HG03196 (cell line): ENCODE measurements around the gene TRMO.

Experiments
- ATAC-seq: cut with Tn5 transposase; IDR thresholded peaks from one replicate; pipeline ENCODE4 v1.9.1; 2021; ENCODE audit not compliant: unreplicated experiment

Gene TRMO

GRCh38 chr9:97938081-97938644 lies 15.9 kb upstream of the TRMO start, which contains the start of gene HEMGN:
Gene HEMGN, minus strand, starts transcription at chr9:97938172. Its CDS starts 36 bp downstream, at chr9:97938136.
- peak; percentile 53 for ATAC-seq

- no peak for ATAC-seq
Measured at GRCh38 chr9:97936998-97937397, 14.7 kb upstream of the TRMO start.

- no peak for ATAC-seq
Measured at GRCh38 chr9:97935276-97935675, 13.0 kb upstream of the TRMO start.

GRCh38 chr9:97934321-97935115 lies 12.2 kb upstream of the TRMO start:
- no peak for ATAC-seq

- no peak for ATAC-seq
Measured at GRCh38 chr9:97933297-97933998, 11.1 kb upstream of the TRMO start.

- ATAC-seq, result no peak
Measured at GRCh38 chr9:97930972-97931371, 8.7 kb upstream of the TRMO start.

- no peak for ATAC-seq
Measured at GRCh38 chr9:97928986-97929604, 6.8 kb upstream of the TRMO start.

GRCh38 chr9:97925497-97926334 lies 3.4 kb upstream of the TRMO start:
- no peak for ATAC-seq

GRCh38 chr9:97924386-97924785 lies 2.1 kb upstream of the TRMO start:
- ATAC-seq, result no peak

GRCh38 chr9:97923529-97924108 lies 1.3 kb upstream of the TRMO start:
- ATAC-seq, result peak; percentile 33

- no peak for ATAC-seq
Measured at GRCh38 chr9:97919217-97919813, 3.0 kb downstream of the TRMO start.

GRCh38 chr9:97918611-97919010 lies 3.7 kb downstream of the TRMO start:
- ATAC-seq, result no peak

GRCh38 chr9:97911970-97912369 lies 10.3 kb downstream of the TRMO start:
- no peak for ATAC-seq

- no peak for ATAC-seq
Measured at GRCh38 chr9:97911528-97911927, 10.8 kb downstream of the TRMO start.

- ATAC-seq, result no peak
Measured at GRCh38 chr9:97910357-97910756, 11.9 kb downstream of the TRMO start.

- ATAC-seq, result no peak
Measured at GRCh38 chr9:97908705-97909104, 13.6 kb downstream of the TRMO start.

GRCh38 chr9:97907632-97908031 lies 14.7 kb downstream of the TRMO start:
- no peak for ATAC-seq

- ATAC-seq, result no peak
Measured at GRCh38 chr9:97907046-97907445, 15.3 kb downstream of the TRMO start.

GRCh38 chr9:97906236-97906831 lies 16.0 kb downstream of the TRMO start:
- no peak for ATAC-seq

- ATAC-seq, result no peak
Measured at GRCh38 chr9:97905228-97905627, 17.1 kb downstream of the TRMO start.
